Chondrocyte (in vitro differentiated cells): ENCODE results near the gene KIAA0513. TPM values are rescaled to one million over a fixed set of nuclear protein-coding genes. Genes with fewer than 3 reads are reported as not detected.

Experiments
- DNase-seq: peaks from one replicate; pipeline ENCODE4 v3.0.0; 2021; ENCODE audit warnings: mixed read lengths, low spot score
- H3K27ac Mint-ChIP-seq: one replicate; pipeline ENCODE4 v1.8.0; 2021; ENCODE audit warnings: mild to moderate bottlenecking, moderate library complexity, mixed read lengths; ENCODE audit not compliant: unreplicated experiment
- H3K27me3 Mint-ChIP-seq: 2 replicates; pipeline ENCODE4 v1.8.0; 2021; ENCODE audit warnings: low read depth, mixed read lengths
- H3K36me3 Mint-ChIP-seq: 2 replicates; pipeline ENCODE4 v1.8.0; 2021; ENCODE audit warnings: low read depth, mixed read lengths
- H3K4me1 Mint-ChIP-seq: 2 replicates; pipeline ENCODE4 v1.8.0; 2021; ENCODE audit warnings: low read depth, mild to moderate bottlenecking, mixed read lengths
- H3K4me3 Mint-ChIP-seq: one replicate; pipeline ENCODE4 v1.8.0; 2021; ENCODE audit warnings: mild to moderate bottlenecking, moderate library complexity, mixed read lengths; ENCODE audit not compliant: unreplicated experiment
- H3K9me3 Mint-ChIP-seq: 2 replicates; pipeline ENCODE4 v1.8.0; 2021; ENCODE audit warnings: low read depth, mixed read lengths
- CTCF ChIP-seq: fragments of 200-600 bp; sonication (generic); IDR thresholded peaks from 2 replicates; pipeline ENCODE4 v1.5.0; 2021; ENCODE audit warnings: antibody characterized with exemption, mild to moderate bottlenecking, moderate library complexity
- total RNA-seq: library from RNA; stranded (reverse); gene quantifications from 3 replicates; pipeline ENCODE4 v1.2.1, GENCODE V29; 2021

The KIAA0513 gene
- total RNA-seq, 1 donor from 2014 or later: 11.6 TPM

GRCh38 chr16:85077039-85077438 lies 49.4 kb downstream of the KIAA0513 start:
- H3K4me3 Mint-ChIP-seq: no peak overlapping the region
- H3K9me3 Mint-ChIP-seq: no peaks in the 10 kb centered on the region
- H3K27me3 Mint-ChIP-seq: no peaks in the 10 kb centered on the region

GRCh38 chr16:85077576-85078125 lies 50.1 kb downstream of the KIAA0513 start:
- H3K36me3 Mint-ChIP-seq: peaks cover 19% of the 10 kb centered on the region
- H3K4me3 Mint-ChIP-seq: no peak overlapping the region
- peaks cover 5% of the 10 kb centered on the region for H3K4me1 Mint-ChIP-seq
- no peaks in the 10 kb centered on the region for H3K27me3 Mint-ChIP-seq
- no peak for DNase-seq
- TF ChIP-seq CTCF: no peak
- no peaks in the 10 kb centered on the region for H3K9me3 Mint-ChIP-seq
- H3K27ac Mint-ChIP-seq: no peak overlapping the region

More at GRCh38 chr16:85077039-85077438, 49.4 kb downstream of the KIAA0513 start:
- no peak for TF ChIP-seq CTCF
- Mint-ChIP-seq H3K27ac (no peak overlapping the region), H3K4me1 (peaks cover under 1% of the 10 kb centered on the region), H3K36me3 (peaks cover 19% of the 10 kb centered on the region)
- DNase-seq: no peak

- Mint-ChIP-seq H3K27me3 (no peaks in the 10 kb centered on the region), H3K9me3 (no peaks in the 10 kb centered on the region), H3K4me3 (no peak overlapping the region), H3K4me1 (peaks cover 5% of the 10 kb centered on the region), H3K27ac (no peak overlapping the region), H3K36me3 (peaks cover 19% of the 10 kb centered on the region)
- DNase-seq: no peak
- TF ChIP-seq CTCF: no peak
Observed at GRCh38 chr16:85078226-85078625, 50.6 kb downstream of the KIAA0513 start.

- Mint-ChIP-seq H3K27me3 (no peaks in the 10 kb centered on the region), H3K4me3 (no peak overlapping the region), H3K27ac (no peak overlapping the region), H3K9me3 (no peaks in the 10 kb centered on the region), H3K36me3 (peaks cover 19% of the 10 kb centered on the region), H3K4me1 (peaks cover 5% of the 10 kb centered on the region)
- no peak for TF ChIP-seq CTCF
- DNase-seq: no peak
Observed at GRCh38 chr16:85078952-85079351, 51.4 kb downstream of the KIAA0513 start.

GRCh38 chr16:85079785-85080570 lies 52.4 kb downstream of the KIAA0513 start:
- no peak for TF ChIP-seq CTCF
- no peaks in the 10 kb centered on the region for H3K27me3 Mint-ChIP-seq
- no peak overlapping the region for H3K27ac Mint-ChIP-seq
- peaks cover 5% of the 10 kb centered on the region for H3K4me1 Mint-ChIP-seq
- no peak overlapping the region for H3K4me3 Mint-ChIP-seq
- peaks cover 19% of the 10 kb centered on the region for H3K36me3 Mint-ChIP-seq
- DNase-seq: no peak
- no peaks in the 10 kb centered on the region for H3K9me3 Mint-ChIP-seq
